Colonic mucosa (tissue), 4 donors: ENCODE measurements around the gene ADIRF. TPM values are rescaled to one million over a fixed set of nuclear protein-coding genes. Genes with fewer than 3 reads are reported as not detected.

ENCODE experiments used
- DNase-seq: peaks from one replicate; pipeline ENCODE4 v3.0.0-alpha.2; 2020
- H3K27ac ChIP-seq: fragments of 200-600 bp; one replicate; pipeline ENCODE4 v1.8.0; 2021
- H3K27me3 ChIP-seq: fragments of 200-600 bp; one replicate; pipeline ENCODE4 v1.8.0; 2021
- H3K36me3 ChIP-seq: fragments of 200-600 bp; one replicate; pipeline ENCODE4 v1.8.0; 2021
- H3K4me1 ChIP-seq: fragments of 200-600 bp; one replicate; pipeline ENCODE4 v1.8.0; 2021; ENCODE audit warnings: mild to moderate bottlenecking
- H3K4me3 ChIP-seq: fragments of 200-600 bp; one replicate; pipeline ENCODE4 v1.8.0; 2021
- H3K9ac ChIP-seq, 2 donors: one replicate each; pipeline ENCODE4 v1.7.0; 2013; ENCODE audit warnings: control low read depth in 2 of 2, low read depth in 2 of 2, low read length in 2 of 2
- H3K9me3 ChIP-seq: fragments of 200-600 bp; one replicate; pipeline ENCODE4 v1.8.0; 2021
- intact Hi-C: fragments of 100-400 bp; cut with DNase I; formaldehyde crosslinking; loops from one replicate; pipeline ENCODE4 v1.14.1; 2022
- total RNA-seq, 2 donors: library from RNA; stranded (reverse); fragmentation: NEBNext Ultra II Directional in 1 of 2; extraction: Animal tissue kit (Norgen Biotek cat#: 25700) in 1 of 2; gene quantifications; one replicate each; pipeline ENCODE4 v1.2.1, GENCODE V29; 2021
- TF ChIP-seq, protein P1 (sequence below): fragments of 200-600 bp; IDR thresholded peaks from one replicate; pipeline ENCODE4 v1.8.0; 2022; ENCODE audit warnings: antibody characterized with exemption, mild to moderate bottlenecking
- donor health status: healthy.
- donor health status: DM: no; HTN: no; CAD: no.
- donor health status: DM: no; HTN: no; CAD: no.

The ADIRF gene
- total RNA-seq, 2 donors from 2014 or later: 41.5 to 91.2 TPM

DNA sequence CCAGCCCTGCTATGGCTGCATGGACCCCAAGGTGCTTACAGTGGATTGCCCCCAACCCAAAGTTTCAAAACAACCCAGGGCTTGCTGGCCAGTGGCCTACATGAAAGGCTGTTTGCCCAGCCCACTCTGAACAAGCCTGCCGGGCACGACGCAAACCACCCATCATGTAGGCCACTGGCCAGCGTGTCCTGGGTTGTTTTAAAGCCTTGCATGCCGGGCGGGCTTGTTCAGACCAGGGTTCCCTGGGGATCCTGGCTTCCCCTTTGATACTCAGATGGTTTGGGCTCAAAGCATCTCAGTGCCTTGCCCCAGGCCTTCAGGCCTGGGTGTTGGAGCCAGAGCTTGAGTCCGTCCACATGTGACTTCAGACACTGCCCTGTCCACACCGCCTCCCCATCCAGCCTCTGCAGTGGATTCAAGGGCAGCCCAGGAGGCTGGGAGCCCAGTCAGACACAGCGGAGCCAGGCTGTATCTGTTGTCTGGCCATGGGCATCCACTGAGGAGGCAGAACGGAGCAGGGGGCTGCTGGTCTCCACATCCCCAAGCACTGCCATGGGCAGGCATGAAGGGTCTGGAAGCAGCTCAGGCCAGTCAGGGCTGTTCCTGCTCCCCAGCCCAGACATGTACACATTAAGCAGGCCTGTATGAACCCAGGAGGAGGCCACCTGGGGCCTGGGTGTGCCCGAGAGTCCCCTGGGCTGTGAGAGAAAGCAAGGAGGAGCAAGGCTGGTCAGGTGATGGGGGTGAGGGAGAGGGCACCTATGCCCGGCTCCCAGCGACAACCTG, 4.0 kb upstream of the ADIRF start:
- TF ChIP-seq, protein P1, sequence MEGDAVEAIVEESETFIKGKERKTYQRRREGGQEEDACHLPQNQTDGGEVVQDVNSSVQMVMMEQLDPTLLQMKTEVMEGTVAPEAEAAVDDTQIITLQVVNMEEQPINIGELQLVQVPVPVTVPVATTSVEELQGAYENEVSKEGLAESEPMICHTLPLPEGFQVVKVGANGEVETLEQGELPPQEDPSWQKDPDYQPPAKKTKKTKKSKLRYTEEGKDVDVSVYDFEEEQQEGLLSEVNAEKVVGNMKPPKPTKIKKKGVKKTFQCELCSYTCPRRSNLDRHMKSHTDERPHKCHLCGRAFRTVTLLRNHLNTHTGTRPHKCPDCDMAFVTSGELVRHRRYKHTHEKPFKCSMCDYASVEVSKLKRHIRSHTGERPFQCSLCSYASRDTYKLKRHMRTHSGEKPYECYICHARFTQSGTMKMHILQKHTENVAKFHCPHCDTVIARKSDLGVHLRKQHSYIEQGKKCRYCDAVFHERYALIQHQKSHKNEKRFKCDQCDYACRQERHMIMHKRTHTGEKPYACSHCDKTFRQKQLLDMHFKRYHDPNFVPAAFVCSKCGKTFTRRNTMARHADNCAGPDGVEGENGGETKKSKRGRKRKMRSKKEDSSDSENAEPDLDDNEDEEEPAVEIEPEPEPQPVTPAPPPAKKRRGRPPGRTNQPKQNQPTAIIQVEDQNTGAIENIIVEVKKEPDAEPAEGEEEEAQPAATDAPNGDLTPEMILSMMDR: no peak
- no peak overlapping the region for H3K4me3 ChIP-seq
- H3K36me3 ChIP-seq: no peaks in the 10 kb centered on the region
- H3K27ac ChIP-seq: no peak overlapping the region
- intact Hi-C loops: no loop called here
- H3K27me3 ChIP-seq: no peaks in the 10 kb centered on the region
- no peaks in the 10 kb centered on the region for H3K9me3 ChIP-seq
- DNase-seq: no peak
- H3K9ac ChIP-seq: no peak overlapping the region
- peaks cover 5% of the 10 kb centered on the region for H3K4me1 ChIP-seq

GRCh38 chr10:86964847-86965190, 3.5 kb upstream of the ADIRF start:
- peaks cover 5% of the 10 kb centered on the region for H3K4me1 ChIP-seq
- H3K9ac ChIP-seq: no peak overlapping the region
- H3K36me3 ChIP-seq: no peaks in the 10 kb centered on the region
- H3K4me3 ChIP-seq: no peak overlapping the region
- intact Hi-C loops: no loop called here
- no peak overlapping the region for H3K27ac ChIP-seq
- H3K27me3 ChIP-seq: no peaks in the 10 kb centered on the region
- no peak for DNase-seq
- TF ChIP-seq, protein P1: no peak
- H3K9me3 ChIP-seq: no peaks in the 10 kb centered on the region

- TF ChIP-seq, protein P1: no peak
- peak overlapping the region; percentile 12 for H3K27ac ChIP-seq
- no peaks in the 10 kb centered on the region for H3K36me3 ChIP-seq
- no peak overlapping the region for H3K9ac ChIP-seq
- no peaks in the 10 kb centered on the region for H3K27me3 ChIP-seq
- intact Hi-C loops: no loop called here
- no peaks in the 10 kb centered on the region for H3K9me3 ChIP-seq
- H3K4me3 ChIP-seq: no peak overlapping the region
- no peak for DNase-seq
- H3K4me1 ChIP-seq: peaks cover 5% of the 10 kb centered on the region
Measured at GRCh38 chr10:86965986-86966654, 2.2 kb upstream of the ADIRF start.

DNA sequence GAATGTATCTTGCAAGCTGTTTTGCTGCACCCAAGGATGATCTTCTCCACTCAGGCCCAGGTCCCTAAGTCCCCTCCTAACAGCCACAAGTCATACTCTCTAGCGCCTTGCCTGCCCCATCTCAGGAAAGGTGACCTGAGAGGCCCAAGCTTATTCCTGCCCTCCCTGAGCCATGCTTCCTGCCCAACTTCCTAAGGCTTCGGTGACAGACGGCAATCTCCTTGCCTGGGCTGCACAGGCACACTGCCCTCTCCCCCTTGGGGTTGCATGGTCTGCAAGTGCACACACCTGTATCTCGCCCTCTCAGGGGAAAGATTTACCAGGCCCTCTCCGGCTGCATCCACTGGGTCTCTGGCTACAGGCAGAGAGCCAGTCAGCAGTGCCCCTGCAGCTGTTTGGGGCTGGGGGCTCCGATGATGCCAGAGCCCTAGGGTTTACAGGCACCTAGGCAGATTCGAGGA, 771 bp upstream of the ADIRF start:
- TF ChIP-seq, protein P1: no peak
- Histone ChIP-seq H3K27me3 (no peaks in the 10 kb centered on the region), H3K9ac (peak overlapping the region in 1 of 2 donors; percentile 81), H3K27ac (no peak overlapping the region), H3K4me1 (peaks cover 9% of the 10 kb centered on the region), H3K36me3 (no peaks in the 10 kb centered on the region), H3K4me3 (no peak overlapping the region), H3K9me3 (no peaks in the 10 kb centered on the region)
- intact Hi-C loops: no loop called here
- peak; percentile 26 for DNase-seq

DNA sequence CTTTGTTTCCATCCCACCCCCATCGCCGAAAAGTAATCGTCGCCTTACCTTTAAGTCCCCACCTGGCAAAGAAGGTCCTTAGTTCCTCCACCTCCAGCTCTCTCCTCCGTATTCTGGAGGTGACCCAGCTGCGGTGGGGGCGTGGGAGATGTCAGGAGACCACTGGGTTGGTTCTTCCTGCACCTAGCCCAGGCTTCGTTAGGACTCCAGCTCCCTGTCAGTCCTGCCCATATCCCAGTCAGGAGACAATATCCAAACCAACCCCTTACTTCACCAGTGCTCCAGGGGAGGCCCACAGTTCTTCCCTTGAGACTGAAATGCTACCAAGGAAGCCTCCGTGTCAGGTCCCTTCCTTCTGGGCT, 693 bp downstream of the ADIRF start:
- TF ChIP-seq, protein P1: no peak
- H3K27ac ChIP-seq: peak overlapping the region; percentile 69
- no peaks in the 10 kb centered on the region for H3K9me3 ChIP-seq
- peak overlapping the region; percentile 81 to 83 for H3K9ac ChIP-seq
- peak overlapping the region; percentile 39 for H3K4me3 ChIP-seq
- peaks cover 9% of the 10 kb centered on the region for H3K4me1 ChIP-seq
- H3K36me3 ChIP-seq: no peaks in the 10 kb centered on the region
- DNase-seq: no peak
- intact Hi-C loops: no loop called here
- no peaks in the 10 kb centered on the region for H3K27me3 ChIP-seq
